Activated naive CD4-positive, alpha-beta T cell treated with anti-CD3 and anti-CD28 coated beads, Interleukin-2, amount 50 U/mL, for 72 hours (primary cell): ENCODE data around the gene TMEM200B. TPM values are rescaled to one million over a fixed set of nuclear protein-coding genes. Genes with fewer than 3 reads are reported as not detected.
"Not testable (repeated sequence)": the region's sequence is repeated elsewhere in the genome, so short reads cannot be mapped to it uniquely, and the experiment has no call there.

ENCODE experiments used
- ATAC-seq, 2 donors: fragments of 150-1000 bp; cut with Tn5 transposase; 2 replicates each; pipeline ENCODE4 v1.10.0; 2021; ENCODE audit warnings: mild to moderate bottlenecking in 2 of 2, moderate library complexity in 2 of 2
- DNase-seq, 2 donors: peaks; one replicate each; pipeline ENCODE4 v3.0.0; 2021 to 2022; ENCODE audit warnings: low spot score in 2 of 2
- H3K27ac Mint-ChIP-seq, 2 donors: one replicate each; pipeline ENCODE4 v1.8.0; 2022; ENCODE audit warnings: mild to moderate bottlenecking in 2 of 2, mixed read lengths in 2 of 2
- H3K36me3 Mint-ChIP-seq, 2 donors: one replicate each; pipeline ENCODE4 v1.8.0; 2022; ENCODE audit warnings: mixed read lengths in 2 of 2
- H3K9me3 Mint-ChIP-seq, 2 donors: one replicate each; pipeline ENCODE4 v1.8.0; 2022; ENCODE audit warnings: mixed read lengths in 2 of 2
- total RNA-seq, 2 donors: library from RNA; stranded (reverse); gene quantifications; one replicate each; pipeline ENCODE4 v1.2.3, GENCODE V29; 2022

TMEM200B gene
- 1 to 10 TPM in 1 of 2 donors, under 1 TPM in 1; 0.43 to 4.0 TPM for total RNA-seq

- peak within 1 kb of the TSS in 1 of 2 donors; percentile 36 for H3K27ac Mint-ChIP-seq
Measured at GRCh38 chr1:29123887-29124365, at the start of gene TMEM200B. TMEM200B (minus strand) TSS chr1:29123903; CDS start chr1:29121828, 2,075 bp downstream.

GRCh38 chr1:29172415-29172939 is 48.8 kb upstream of the TMEM200B start:
- DNase-seq (no peak), ATAC-seq (no peak)
- Mint-ChIP-seq H3K36me3 (peaks cover 4 to 33% of the 10 kb centered on the region in 2 donors), H3K9me3 (no peaks in the 10 kb centered on the region), H3K27ac (no peak overlapping the region)

More at GRCh38 chr1:29123887-29124365, at the start of gene TMEM200B:
- Mint-ChIP-seq H3K36me3 (no peaks in the 10 kb centered on the region), H3K9me3 (no peaks in the 10 kb centered on the region)
- DNase-seq, result peak in 1 of 2 donors; percentile 30
- peak; percentile 17 to 33 for ATAC-seq

GRCh38 chr1:29171521-29171920 is 47.8 kb upstream of the TMEM200B start:
- Mint-ChIP-seq H3K36me3 (peaks cover 12 to 28% of the 10 kb centered on the region in 2 donors), H3K27ac (no peak overlapping the region), H3K9me3 (no peaks in the 10 kb centered on the region)
- no peak for DNase-seq
- no peak for ATAC-seq

- peaks cover 12 to 24% of the 10 kb centered on the region in 2 donors for H3K36me3 Mint-ChIP-seq
- H3K9me3 Mint-ChIP-seq, result no peaks in the 10 kb centered on the region
- DNase-seq (no peak), ATAC-seq (no peak)
- H3K27ac Mint-ChIP-seq, result no peak overlapping the region
Measured at GRCh38 chr1:29171089-29171488, 47.4 kb upstream of the TMEM200B start.

- peak overlapping the region in 1 of 2 donors; percentile 45 for H3K27ac Mint-ChIP-seq
- ATAC-seq, result no peak
- no peaks in the 10 kb centered on the region for H3K9me3 Mint-ChIP-seq
- no peak for DNase-seq
- peaks cover 12 to 28% of the 10 kb centered on the region in 2 donors for H3K36me3 Mint-ChIP-seq
Measured at GRCh38 chr1:29169976-29170375, 46.3 kb upstream of the TMEM200B start.

GRCh38 chr1:29167904-29168303 is 44.2 kb upstream of the TMEM200B start:
- no peaks in the 10 kb centered on the region for H3K9me3 Mint-ChIP-seq
- no peak for ATAC-seq
- H3K36me3 Mint-ChIP-seq, result peaks cover 12 to 28% of the 10 kb centered on the region in 2 donors
- no peak for DNase-seq
- H3K27ac Mint-ChIP-seq, result no peak overlapping the region

GRCh38 chr1:29166291-29166878 is 42.7 kb upstream of the TMEM200B start:
- no peaks in the 10 kb centered on the region for H3K9me3 Mint-ChIP-seq
- DNase-seq (no peak), ATAC-seq (peak in 1 of 2 donors; percentile 58)
- H3K27ac Mint-ChIP-seq, result peak overlapping the region in 1 of 2 donors; percentile 63
- peaks cover 12 to 24% of the 10 kb centered on the region in 2 donors for H3K36me3 Mint-ChIP-seq

GRCh38 chr1:29164588-29164987 is 40.9 kb upstream of the TMEM200B start:
- ATAC-seq, result no peak
- H3K27ac Mint-ChIP-seq, result peak overlapping the region in 1 of 2 donors; percentile 87
- peaks cover 8 to 13% of the 10 kb centered on the region in 2 donors for H3K36me3 Mint-ChIP-seq
- DNase-seq, result no peak
- no peaks in the 10 kb centered on the region for H3K9me3 Mint-ChIP-seq

GRCh38 chr1:29162476-29163138 is 38.9 kb upstream of the TMEM200B start:
- DNase-seq (no peak), ATAC-seq (no peak)
- peaks cover 8 to 21% of the 10 kb centered on the region in 2 donors for H3K36me3 Mint-ChIP-seq
- no peaks in the 10 kb centered on the region for H3K9me3 Mint-ChIP-seq
- no peak overlapping the region for H3K27ac Mint-ChIP-seq

- ATAC-seq (no peak), DNase-seq (no peak)
- Mint-ChIP-seq H3K27ac (no peak overlapping the region), H3K36me3 (peaks cover 4 to 25% of the 10 kb centered on the region in 2 donors), H3K9me3 (no peaks in the 10 kb centered on the region)
Measured at GRCh38 chr1:29162025-29162424, 38.3 kb upstream of the TMEM200B start.

- DNase-seq, result no peak
- Mint-ChIP-seq H3K36me3 (peaks cover 0 to 20% of the 10 kb centered on the region in 2 donors), H3K9me3 (no peaks in the 10 kb centered on the region), H3K27ac (no peak overlapping the region)
- no peak for ATAC-seq
Measured at GRCh38 chr1:29159773-29160172, 36.1 kb upstream of the TMEM200B start.

- H3K36me3 Mint-ChIP-seq, result peaks cover 0 to 28% of the 10 kb centered on the region in 2 donors
- ATAC-seq, result no peak
Measured at GRCh38 chr1:29157269-29157601, 33.5 kb upstream of the TMEM200B start.

GRCh38 chr1:29156543-29157268 is 33.0 kb upstream of the TMEM200B start:
- DNase-seq, result no peak
- no peaks in the 10 kb centered on the region for H3K9me3 Mint-ChIP-seq
- H3K36me3 Mint-ChIP-seq, result peaks cover 0 to 33% of the 10 kb centered on the region in 2 donors
- no peak overlapping the region for H3K27ac Mint-ChIP-seq
- ATAC-seq, result no peak

More at GRCh38 chr1:29157269-29157601, 33.5 kb upstream of the TMEM200B start:
- no peak for DNase-seq
- Mint-ChIP-seq H3K9me3 (no peaks in the 10 kb centered on the region), H3K27ac (no peak overlapping the region)

GRCh38 chr1:29152046-29152805 is 28.5 kb upstream of the TMEM200B start:
- Mint-ChIP-seq H3K27ac (no peak overlapping the region), H3K9me3 (peaks cover 0 to 5% of the 10 kb centered on the region in 2 donors), H3K36me3 (peaks cover 31 to 64% of the 10 kb centered on the region in 2 donors)
- no peak for ATAC-seq
- DNase-seq, result no peak

GRCh38 chr1:29150346-29150745 is 26.6 kb upstream of the TMEM200B start:
- Mint-ChIP-seq H3K9me3 (peaks cover 0 to 11% of the 10 kb centered on the region in 2 donors), H3K36me3 (peaks cover 44 to 83% of the 10 kb centered on the region in 2 donors)
- not testable (repeated sequence) for ATAC-seq, DNase-seq, H3K27ac Mint-ChIP-seq
